SU-DHL-6 (cell line): ENCODE measurements around the gene PI4KA.

ENCODE experiments used
- CTCF ChIP-seq: fragments of 200-600 bp; sonication (generic); IDR thresholded peaks from one replicate; pipeline ENCODE4 v1.5.1; 2017; ENCODE audit warnings: antibody characterized with exemption, mild to moderate bottlenecking, low read length, moderate library complexity; ENCODE audit not compliant: insufficient read depth, poor library complexity, severe bottlenecking
- EZH2phosphoT487 ChIP-seq: fragments of 200-600 bp; sonication (generic), shearing (Covaris generic); conservative IDR thresholded peaks from 2 replicates; pipeline ENCODE4 v1.6.1; 2018; ENCODE audit warnings: mild to moderate bottlenecking, antibody characterized with exemption, low read length, moderate library complexity, mixed read lengths

- TF ChIP-seq CTCF = no peak
- no peak for TF ChIP-seq EZH2phosphoT487
These were observed 117.5 kb downstream of the PI4KA start for GRCh38 chr22:20741008-20741633.
